Suprapubic skin (tissue), 3 donors: ENCODE measurements around the gene NPC1L1.

Source experiments
- CTCF ChIP-seq, 2 donors: fragments of 200-600 bp in 1 of 2; fragments of 450-650 bp in 1 of 2; sonication (generic) in 1 of 2; IDR thresholded peaks; one replicate each; pipeline ENCODE4 v1.5.1; 2016 to 2019; ENCODE audit warnings: antibody characterized with exemption in 2 of 2, mild to moderate bottlenecking in 1 of 2, moderate library complexity in 1 of 2
- EP300 ChIP-seq: sonication (generic); formaldehyde crosslinking; IDR thresholded peaks from one replicate; pipeline ENCODE4 v1.6.1; 2017; ENCODE audit warnings: antibody characterized with exemption

- TF ChIP-seq CTCF (IDR thresholded peaks at IDR 0.05) (no peak), EP300 (no peak)
Measured at GRCh38 chr7:44491229-44491628, 49.9 kb downstream of the NPC1L1 start.
